Activated gamma-delta T cell treated with anti-CD3 and anti-CD28 coated beads, Interleukin-2, amount 50 U/mL, for 16 hours (primary cell): ENCODE measurements around the gene ASCL2.
"Not testable (repeated sequence)": the region's sequence is repeated elsewhere in the genome, so short reads cannot be mapped to it uniquely, and the experiment has no call there.

ENCODE experiments used
- DNase-seq: peaks from one replicate; pipeline ENCODE4 v3.0.0-alpha.2; 2020; ENCODE audit warnings: low read depth

ASCL2 gene

DNA sequence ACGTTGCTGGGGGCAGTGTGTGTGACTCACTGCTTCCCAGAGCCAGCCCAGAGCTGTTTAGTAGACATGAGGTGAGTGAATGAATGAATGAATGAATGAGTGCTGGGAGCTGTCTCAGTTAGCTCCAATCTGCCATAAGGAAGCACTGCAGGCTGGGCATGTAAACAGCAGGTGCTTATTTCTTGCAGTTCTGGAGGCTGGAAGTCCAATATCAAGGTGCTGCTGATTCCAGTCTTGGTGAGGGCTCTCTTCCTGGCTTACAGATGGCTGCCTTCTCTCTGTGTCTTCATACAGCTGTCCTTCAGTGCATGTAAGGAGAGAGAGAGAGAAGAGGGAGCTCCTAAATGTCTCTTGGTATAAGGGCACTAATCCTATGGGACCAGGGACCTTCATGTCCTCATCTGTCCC, 27.2 kb upstream of the ASCL2 start:
- DNase-seq: no peak

- no peak for DNase-seq
Measured at GRCh38 chr11:2296913-2297622, 26.7 kb upstream of the ASCL2 start.

- DNase-seq: no peak
Measured at GRCh38 chr11:2295971-2296912, 25.9 kb upstream of the ASCL2 start.

DNA sequence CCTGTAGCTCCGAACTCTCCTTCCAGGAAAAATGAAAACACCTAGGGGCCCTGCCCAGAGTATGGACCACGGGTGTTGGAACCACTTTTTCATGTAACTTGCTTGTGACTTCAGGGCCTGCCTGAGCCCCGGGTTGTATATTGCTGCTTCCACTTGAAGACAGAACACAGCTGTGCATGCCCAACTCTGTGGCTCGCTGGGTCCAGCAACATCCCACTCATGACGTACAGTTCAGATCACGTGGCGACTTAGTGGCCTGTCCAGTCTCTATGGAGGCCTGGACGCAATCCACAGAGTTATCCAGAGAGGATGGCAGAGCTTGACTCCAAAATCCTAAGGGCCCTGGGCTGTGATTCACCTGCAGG, 24.5 kb upstream of the ASCL2 start:
- no peak for DNase-seq

GRCh38 chr11:2293984-2294925, 23.9 kb upstream of the ASCL2 start:
- no peak for DNase-seq

DNA sequence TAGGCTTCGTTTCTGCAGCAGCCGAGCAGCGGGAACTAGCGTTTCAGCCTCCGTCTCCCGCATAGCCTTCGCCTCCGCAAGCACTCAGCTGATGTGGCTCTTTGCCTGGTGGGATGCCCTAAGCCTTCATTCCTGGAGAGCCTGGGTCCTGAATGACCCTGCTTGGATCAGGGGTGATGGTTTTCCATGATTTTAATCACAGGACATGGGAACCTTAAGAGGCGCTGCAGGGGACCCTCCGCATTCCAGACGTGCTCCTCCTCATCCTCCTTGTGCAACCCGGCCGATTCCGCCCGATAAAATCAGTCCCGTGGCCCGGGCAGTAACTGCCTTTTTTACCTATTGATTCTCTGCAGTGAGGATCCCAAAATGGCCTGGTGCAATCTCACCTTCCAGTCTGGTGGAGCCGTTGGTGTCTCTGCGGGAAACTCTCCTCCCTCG, 23.2 kb upstream of the ASCL2 start:
- DNase-seq: no peak

DNA sequence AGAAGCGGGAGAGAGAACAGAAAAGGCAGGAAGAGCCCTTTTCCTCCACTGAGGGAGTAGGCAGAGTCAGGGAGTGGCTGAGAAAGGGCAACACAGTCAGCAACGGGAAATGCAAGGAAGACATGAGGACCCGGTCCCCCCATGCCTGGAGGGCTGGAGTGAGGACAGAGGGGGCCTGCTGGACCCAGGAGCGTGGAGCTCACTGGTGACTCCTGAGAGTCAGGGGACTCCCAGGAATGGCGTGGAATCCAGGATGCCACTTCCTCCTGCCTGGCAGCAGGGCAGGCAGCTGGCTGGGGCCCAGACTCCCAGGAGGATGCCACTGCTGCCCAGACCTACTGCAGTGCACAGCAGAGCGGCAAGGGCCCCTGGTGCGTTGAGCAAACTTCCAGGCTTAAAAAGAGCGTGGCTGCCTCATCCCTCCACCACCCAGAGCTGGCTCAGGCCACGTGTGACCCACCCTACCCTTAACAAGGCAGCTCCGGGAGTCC, 20.0 kb upstream of the ASCL2 start:
- no peak for DNase-seq

- no peak for DNase-seq
Measured at GRCh38 chr11:2289859-2290258, 19.5 kb upstream of the ASCL2 start.

DNA sequence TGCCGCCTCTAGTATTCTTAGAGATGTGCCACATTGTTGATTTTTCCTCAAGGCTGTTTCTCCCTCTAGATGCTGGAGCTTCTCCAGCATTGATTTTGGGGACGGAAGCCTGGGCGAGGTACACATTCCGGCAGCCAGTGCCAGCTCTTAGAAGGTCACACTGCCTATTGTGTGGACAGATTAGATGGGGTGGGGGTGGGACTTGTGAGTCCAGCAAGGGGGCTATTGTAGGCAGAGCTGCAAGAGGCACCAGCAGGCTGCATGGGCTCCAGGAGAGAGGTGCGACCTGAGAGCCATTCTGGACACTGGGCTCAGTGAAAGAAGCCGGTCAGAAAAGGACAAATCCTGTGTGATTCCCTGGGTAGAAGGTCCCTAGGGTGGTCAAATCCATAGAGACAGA, 19.0 kb upstream of the ASCL2 start:
- DNase-seq: no peak

GRCh38 chr11:2287091-2287490, 16.7 kb upstream of the ASCL2 start:
- no peak for DNase-seq

GRCh38 chr11:2286350-2286749, 16.0 kb upstream of the ASCL2 start:
- DNase-seq: not testable (repeated sequence)

DNA sequence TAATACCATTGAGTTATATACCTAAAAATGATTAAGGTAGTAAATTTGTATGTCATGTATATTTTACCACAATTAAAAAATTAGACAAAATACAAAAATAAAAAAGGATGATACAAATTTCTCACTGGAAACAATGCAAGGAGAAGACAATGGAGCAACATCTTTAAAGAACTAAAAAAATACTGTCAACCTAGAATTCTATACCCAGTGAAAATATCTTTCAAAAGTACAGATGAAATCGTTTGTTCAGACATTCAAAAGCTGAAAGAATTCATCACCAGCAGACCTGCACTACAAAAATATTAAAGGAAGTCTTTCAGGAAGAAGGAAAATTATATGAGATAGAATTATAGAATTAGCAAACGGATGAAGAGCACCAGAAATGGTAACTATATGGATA, 9.8 kb upstream of the ASCL2 start:
- no peak for DNase-seq

DNA sequence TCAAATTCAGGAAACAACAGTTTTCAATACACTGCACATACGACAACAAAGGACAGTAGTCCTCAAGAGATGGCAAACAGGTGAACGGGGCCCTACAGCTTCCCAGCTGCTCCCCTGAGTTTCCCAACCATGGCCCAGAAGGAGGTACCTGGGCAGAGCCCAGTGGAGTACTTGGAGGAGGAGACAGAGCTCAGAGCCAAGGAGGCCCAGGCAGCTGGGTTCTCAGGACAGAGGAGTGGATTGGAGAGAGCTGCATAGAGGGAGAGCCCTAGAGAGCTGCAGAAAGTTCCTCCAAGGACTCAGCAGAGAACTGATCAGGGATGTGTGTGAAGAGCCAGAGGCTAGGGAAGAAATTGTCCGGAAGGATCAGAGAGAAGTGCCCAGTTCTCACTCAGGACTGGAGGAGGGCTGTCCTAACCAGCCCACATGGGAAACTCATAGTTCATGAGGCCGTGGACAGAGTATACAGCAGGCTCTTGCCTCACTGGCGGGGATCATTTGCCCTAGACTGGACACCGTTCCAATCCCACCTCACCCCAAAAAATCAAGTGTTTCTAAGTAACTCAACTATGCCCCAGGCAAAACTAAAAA, 7.6 kb upstream of the ASCL2 start:
- no peak for DNase-seq

- DNase-seq: no peak
Measured at GRCh38 chr11:2277008-2277346, 6.6 kb upstream of the ASCL2 start.

DNA sequence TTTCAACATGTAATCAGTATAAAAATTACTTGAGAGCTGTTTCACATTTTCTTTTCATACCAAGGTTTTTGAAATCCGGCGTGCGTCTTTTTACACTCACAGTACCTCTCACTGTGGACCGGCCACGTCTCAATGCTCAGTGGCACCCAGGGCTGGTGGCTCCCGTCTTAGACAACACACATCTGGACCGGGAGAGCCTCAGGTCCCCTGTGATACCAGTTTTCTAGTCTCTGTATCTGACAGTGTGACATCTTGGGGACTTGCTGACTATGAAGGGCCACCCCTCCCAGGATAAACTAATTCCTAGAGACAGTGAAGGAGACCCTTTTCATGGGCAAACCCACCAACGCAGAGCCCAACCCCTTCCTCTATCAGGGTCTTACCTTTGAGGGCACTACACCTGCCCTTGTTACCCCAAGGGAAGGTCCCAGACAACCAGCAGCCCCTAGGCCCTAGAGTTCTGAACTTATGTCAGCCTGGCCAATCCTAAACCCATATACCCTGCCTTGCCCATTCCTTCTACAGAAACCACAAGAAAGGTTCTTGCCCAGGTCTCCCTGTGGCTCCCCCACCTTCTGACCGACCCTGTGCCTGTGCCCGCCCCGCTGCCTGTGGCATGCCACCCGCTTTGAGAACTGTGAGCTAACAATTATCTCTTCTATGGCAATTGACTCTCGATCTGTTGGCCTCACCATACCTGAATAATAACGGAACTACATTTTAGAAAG, 6.1 kb upstream of the ASCL2 start:
- no peak for DNase-seq

- DNase-seq: no peak
Measured at GRCh38 chr11:2275334-2276279, 5.2 kb upstream of the ASCL2 start.

DNA sequence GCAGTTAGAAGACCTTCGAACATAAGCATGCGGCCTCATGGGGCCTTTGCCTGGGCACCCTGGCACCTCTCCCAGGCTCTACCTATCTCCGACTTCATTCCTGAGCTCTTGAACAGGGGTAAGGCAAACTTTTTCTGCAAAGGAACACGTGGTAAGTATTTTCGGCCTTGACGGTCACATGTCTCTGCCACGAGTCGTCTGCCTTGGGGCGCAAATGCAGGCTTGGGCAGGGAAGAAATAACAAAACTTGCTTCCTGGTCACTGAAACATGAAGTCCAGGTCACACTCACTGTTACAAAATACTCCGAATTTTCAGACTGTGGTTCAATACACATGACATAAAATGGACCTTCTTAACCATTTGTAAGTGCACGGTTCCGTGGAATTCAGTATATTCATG, 3.4 kb upstream of the ASCL2 start:
- DNase-seq: no peak

- DNase-seq: no peak
Measured at GRCh38 chr11:2273311-2273710, 2.9 kb upstream of the ASCL2 start.

DNA sequence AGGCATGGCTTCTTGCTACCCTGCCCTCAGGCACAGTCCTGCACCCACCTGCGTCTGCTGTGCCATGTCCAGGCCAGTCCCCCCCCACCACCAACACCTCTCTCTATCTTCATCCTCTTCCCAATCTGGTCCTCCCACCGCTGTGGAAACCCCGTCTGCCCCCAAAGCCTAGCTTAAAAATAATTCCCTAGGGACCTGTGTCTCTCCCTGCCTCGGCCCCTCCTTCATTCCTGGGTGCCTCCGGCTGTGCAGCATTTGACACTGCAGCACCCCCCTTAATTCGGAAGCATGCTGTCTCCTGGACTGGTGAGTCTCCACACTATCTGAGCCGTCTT, 2.5 kb upstream of the ASCL2 start:
- no peak for DNase-seq
